HFF-Myc (cell line): ENCODE results near the gene CDH4.

Experiments
- DNase-seq: peaks from one replicate; pipeline ENCODE4 v3.0.0-alpha.2; 2011; ENCODE audit warnings: low read depth; ENCODE audit errors: extremely low read depth
- H3K4me3 ChIP-seq: replicated peaks from 2 replicates; pipeline ENCODE4 v1.5.1; 2011; ENCODE audit warnings: low read depth, mild to moderate bottlenecking, control low read depth, low read length
- CTCF ChIP-seq: IDR thresholded peaks from 2 replicates; pipeline ENCODE4 v1.5.1; 2012; ENCODE audit warnings: mild to moderate bottlenecking, low read depth, low read length, control low read depth; ENCODE audit errors: missing control alignments

CDH4 gene

GRCh38 chr20:61308477-61308774 is 56.4 kb downstream of the CDH4 start:
- H3K4me3 ChIP-seq = no peak overlapping the region
- no peak for TF ChIP-seq CTCF
- DNase-seq = no peak

GRCh38 chr20:61310954-61311353 is 58.9 kb downstream of the CDH4 start:
- H3K4me3 ChIP-seq = no peak overlapping the region
- no peak for DNase-seq
- no peak for TF ChIP-seq CTCF

GRCh38 chr20:61311656-61312387 is 59.8 kb downstream of the CDH4 start:
- no peak for DNase-seq
- no peak for TF ChIP-seq CTCF
- no peak overlapping the region for H3K4me3 ChIP-seq

GRCh38 chr20:61312925-61313324 is 60.9 kb downstream of the CDH4 start:
- no peak for DNase-seq
- TF ChIP-seq CTCF = no peak
- H3K4me3 ChIP-seq = no peak overlapping the region

- H3K4me3 ChIP-seq = no peak overlapping the region
- no peak for DNase-seq
- TF ChIP-seq CTCF = no peak
These were observed 61.3 kb downstream of the CDH4 start for GRCh38 chr20:61313396-61313795.

- no peak for TF ChIP-seq CTCF
- DNase-seq = no peak
- no peak overlapping the region for H3K4me3 ChIP-seq
These were observed 62.4 kb downstream of the CDH4 start for GRCh38 chr20:61314326-61315010.
